DND-41 (cell line): Measurements from ENCODE around the gene RASA2.
A peak's percentile ranks its signal among the peaks of the same experiment; 100 is the strongest.

Source experiments
- ATAC-seq: fragments of 200-7000 bp; cut with Tn5 transposase; 3 replicates; pipeline ENCODE4 v1.9.1; 2021; ENCODE audit warnings: low read depth; ENCODE audit not compliant: insufficient read depth
- DNase-seq: peaks from one replicate; pipeline ENCODE4 v3.0.0-alpha.2; 2020
- H2AFZ ChIP-seq: 2 replicates; pipeline ENCODE4 v1.6.0; 2012; ENCODE audit warnings: low read depth, low read length
- H3K27ac ChIP-seq: 2 replicates; pipeline ENCODE4 v1.5.1; 2012; ENCODE audit warnings: low read length, inconsistent platforms
- H3K27me3 ChIP-seq: fragments of 200-600 bp; sonication (generic); 2 replicates; pipeline ENCODE4 v1.6.0; 2012; ENCODE audit warnings: low read length, mild to moderate bottlenecking, inconsistent platforms; ENCODE audit not compliant: insufficient read depth, poor library complexity
- H3K36me3 ChIP-seq: 2 replicates; pipeline ENCODE4 v1.5.1; 2012; ENCODE audit warnings: low read length, inconsistent platforms; ENCODE audit not compliant: insufficient read depth
- H3K4me1 ChIP-seq: 2 replicates; pipeline ENCODE4 v1.5.1; 2012; ENCODE audit warnings: mild to moderate bottlenecking, low read length; ENCODE audit not compliant: insufficient read depth
- H3K4me2 ChIP-seq: 2 replicates; pipeline ENCODE4 v1.6.0; 2012; ENCODE audit warnings: mild to moderate bottlenecking, moderate library complexity, low read length, inconsistent platforms; ENCODE audit not compliant: insufficient read depth
- H3K4me3 ChIP-seq, 2 experiments: fragments of 200-600 bp in 1 of 2; shearing (Covaris generic) in 1 of 2; 2 replicates each; pipeline ENCODE4 v1.5.1; 2012 to 2016; ENCODE audit warnings: inconsistent platforms in 2 of 2, low read length in 2 of 2, mild to moderate bottlenecking in 2 of 2, low read depth in 1 of 2, moderate library complexity in 1 of 2
- H3K79me2 ChIP-seq: 2 replicates; pipeline ENCODE4 v1.6.0; 2012; ENCODE audit warnings: low read length, inconsistent platforms; ENCODE audit not compliant: insufficient read depth
- H3K9ac ChIP-seq: 2 replicates; pipeline ENCODE4 v1.6.0; 2012; ENCODE audit warnings: low read depth, mild to moderate bottlenecking, inconsistent platforms, low read length, moderate library complexity
- H3K9me3 ChIP-seq: 2 replicates; pipeline ENCODE4 v1.5.1; 2012; ENCODE audit warnings: low read length, moderate library complexity, mild to moderate bottlenecking, inconsistent platforms; ENCODE audit not compliant: insufficient read depth, severe bottlenecking
- H4K20me1 ChIP-seq: 2 replicates; pipeline ENCODE4 v1.6.0; 2012; ENCODE audit warnings: low read length; ENCODE audit not compliant: insufficient read depth
- CTCF ChIP-seq: IDR thresholded peaks from 2 replicates; pipeline ENCODE4 v1.5.1; 2012; ENCODE audit warnings: borderline replicate concordance, low read length, moderate library complexity, mild to moderate bottlenecking; ENCODE audit not compliant: poor library complexity, severe bottlenecking; ENCODE audit errors: extremely low read depth
- EZH2 ChIP-seq: IDR thresholded peaks from 3 replicates; pipeline ENCODE4 v1.6.1; 2012; ENCODE audit warnings: borderline replicate concordance, low read depth, mild to moderate bottlenecking, moderate library complexity, low read length, inconsistent platforms; ENCODE audit not compliant: severe bottlenecking

Gene RASA2

GRCh38 chr3:141564241-141564640, 77.4 kb downstream of the RASA2 start:
- H3K79me2 ChIP-seq, result peaks cover 8% of the 10 kb centered on the region; the same call in 1 of the 2 replicates
- no peaks in the 10 kb centered on the region for H3K4me1 ChIP-seq
- no peaks in the 10 kb centered on the region for H3K9me3 ChIP-seq
- no peak overlapping the region for H3K9ac ChIP-seq
- no peak for DNase-seq
- H3K36me3 ChIP-seq, result peaks cover 68% of the 10 kb centered on the region
- no peak for ATAC-seq
- no peak overlapping the region for H3K27ac ChIP-seq
- no peaks in the 10 kb centered on the region for H4K20me1 ChIP-seq
- H3K4me3 ChIP-seq, result no peak overlapping the region
- no peak overlapping the region for H3K4me2 ChIP-seq
- no peak for TF ChIP-seq EZH2
- no peak for TF ChIP-seq CTCF
- H2AFZ ChIP-seq, result no peak overlapping the region
- H3K27me3 ChIP-seq, result no peaks in the 10 kb centered on the region

- peaks cover 4% of the 10 kb centered on the region; the same call in 1 of the 2 replicates for H3K79me2 ChIP-seq
- H4K20me1 ChIP-seq, result no peaks in the 10 kb centered on the region
- TF ChIP-seq EZH2 (no peak), CTCF (no peak)
These were observed 83.2 kb downstream of the RASA2 start for GRCh38 chr3:141570068-141570467.

GRCh38 chr3:141575879-141576743, 89.3 kb downstream of the RASA2 start:
- H3K4me3 ChIP-seq, result no peak overlapping the region
- TF ChIP-seq CTCF (peak; percentile 60), EZH2 (no peak)
- ATAC-seq (peak; percentile 84), DNase-seq (no peak)
- H3K4me2 ChIP-seq, result no peak overlapping the region
- H3K9ac ChIP-seq, result no peak overlapping the region
- H3K27me3 ChIP-seq, result no peaks in the 10 kb centered on the region
- peaks cover 88% of the 10 kb centered on the region for H3K36me3 ChIP-seq
- no peaks in the 10 kb centered on the region for H3K4me1 ChIP-seq
- H3K9me3 ChIP-seq, result no peaks in the 10 kb centered on the region
- no peaks in the 10 kb centered on the region for H4K20me1 ChIP-seq
- H3K79me2 ChIP-seq, result no peaks in the 10 kb centered on the region
- H3K27ac ChIP-seq, result no peak overlapping the region
- no peak overlapping the region for H2AFZ ChIP-seq

More at GRCh38 chr3:141570068-141570467, 83.2 kb downstream of the RASA2 start:
- DNase-seq (no peak), ATAC-seq (no peak)
- Histone ChIP-seq H3K4me3 (no peak overlapping the region), H3K9me3 (no peaks in the 10 kb centered on the region), H3K4me2 (no peak overlapping the region), H3K27ac (no peak overlapping the region), H3K9ac (no peak overlapping the region), H3K36me3 (peaks cover 75% of the 10 kb centered on the region), H2AFZ (no peak overlapping the region), H3K27me3 (no peaks in the 10 kb centered on the region), H3K4me1 (no peaks in the 10 kb centered on the region)
